Measurements from ENCODE around the gene CFAP300.
A peak's percentile ranks its signal among the peaks of the same experiment; 100 is the strongest.

Gene CFAP300

GRCh38 chr11:102047305-102047924 lies at the start of gene CFAP300:
Gene CFAP300, plus strand, starts transcription at chr11:102047437. Its CDS starts 34 bp downstream, at chr11:102047471.
- peak; percentile 8 for DNase-seq

GRCh38 chr11:102001657-102002338 lies 45.4 kb upstream of the CFAP300 start:
- no peak for DNase-seq

GRCh38 chr11:102004220-102004619 lies 43.0 kb upstream of the CFAP300 start:
- no peak for DNase-seq

GRCh38 chr11:102005306-102005705 lies 41.9 kb upstream of the CFAP300 start:
- no peak for DNase-seq

- no peak for DNase-seq
Measured at GRCh38 chr11:102006835-102007566, 40.2 kb upstream of the CFAP300 start.

- DNase-seq: no peak
Measured at GRCh38 chr11:102007567-102008437, 39.4 kb upstream of the CFAP300 start.

- no peak for DNase-seq
Measured at GRCh38 chr11:102010776-102011494, 36.3 kb upstream of the CFAP300 start.

GRCh38 chr11:102012946-102013345 lies 34.3 kb upstream of the CFAP300 start:
- no peak for DNase-seq

- DNase-seq: no peak
Measured at GRCh38 chr11:102014756-102015155, 32.5 kb upstream of the CFAP300 start.

- no peak for DNase-seq
Measured at GRCh38 chr11:102017026-102017425, 30.2 kb upstream of the CFAP300 start.

GRCh38 chr11:102026217-102026616 lies 21.0 kb upstream of the CFAP300 start:
- no peak for DNase-seq

GRCh38 chr11:102026959-102027358 lies 20.3 kb upstream of the CFAP300 start:
- no peak for DNase-seq

- no peak for DNase-seq
Measured at GRCh38 chr11:102036757-102037156, 10.5 kb upstream of the CFAP300 start.

- DNase-seq: no peak
Measured at GRCh38 chr11:102046841-102047240, 396 bp upstream of the CFAP300 start.

GRCh38 chr11:102050927-102051575 lies 3.8 kb downstream of the CFAP300 start:
- no peak for DNase-seq

- DNase-seq: no peak
Measured at GRCh38 chr11:102061276-102061675, 14.0 kb downstream of the CFAP300 start.

- DNase-seq: no peak
Measured at GRCh38 chr11:102062106-102062505, 14.9 kb downstream of the CFAP300 start.

GRCh38 chr11:102064316-102064715 lies 17.1 kb downstream of the CFAP300 start:
- DNase-seq: no peak

GRCh38 chr11:102070766-102071165 lies 23.5 kb downstream of the CFAP300 start:
- no peak for DNase-seq

- DNase-seq: no peak
Measured at GRCh38 chr11:102071497-102072472, 24.5 kb downstream of the CFAP300 start.
